Mucosa of descending colon (tissue), 3 donors: ENCODE results near the gene HDGFL2. TPM values are rescaled to one million over a fixed set of nuclear protein-coding genes. Genes with fewer than 3 reads are reported as not detected.

ENCODE experiments used
- ATAC-seq: fragments of 200-7000 bp; cut with Tn5 transposase; one replicate; pipeline ENCODE4 v1.9.1; 2020; ENCODE audit warnings: mild to moderate bottlenecking, moderate library complexity
- DNase-seq, 3 donors: peaks; one replicate each; pipeline ENCODE4 v3.0.0-alpha.2; 2020
- H3K36me3 ChIP-seq: fragments of 200-600 bp; one replicate; pipeline ENCODE4 v1.8.0; 2021; ENCODE audit warnings: low read depth, mild to moderate bottlenecking
- H3K4me1 ChIP-seq: fragments of 200-600 bp; one replicate; pipeline ENCODE4 v1.8.0; 2021; ENCODE audit warnings: low read depth, mild to moderate bottlenecking
- H3K4me3 ChIP-seq: fragments of 200-600 bp; one replicate; pipeline ENCODE4 v1.8.0; 2021; ENCODE audit warnings: mild to moderate bottlenecking
- H3K9me3 ChIP-seq: fragments of 200-600 bp; one replicate; pipeline ENCODE4 v1.8.0; 2021; ENCODE audit warnings: mild to moderate bottlenecking
- CTCF ChIP-seq: fragments of 200-600 bp; IDR thresholded peaks from one replicate; pipeline ENCODE4 v1.8.0; 2022; ENCODE audit warnings: antibody characterized with exemption, mild to moderate bottlenecking
- intact Hi-C, 2 donors: fragments of 100-400 bp; cut with DNase I in 1 of 2; cut with micrococcal nuclease in 1 of 2; formaldehyde crosslinking; loops; one replicate each; pipeline versions ENCODE4 v1.11.0 to v1.11.1; 2022; cut with DNase I, micrococcal nuclease
- total RNA-seq, 3 donors: library from RNA; stranded (reverse); fragmentation: NEBNext Ultra II Directional in 2 of 3; extraction: Animal tissue kit (Norgen Biotek cat#: 25700) in 2 of 3; gene quantifications; one replicate each; pipeline versions ENCODE4 v1.2.1 to v1.2.4, GENCODE V29; 2021 to 2023
- donor health status: DM: no; HTN: no; CAD: no; lungs with moderate emphysema.
- donor health status: DM: no; HTN: no; CAD: no.
- donor health status: DM: no; HTN: yes; CAD: no.

Gene HDGFL2
- total RNA-seq, 3 donors from 2014 or later = 35.6 to 49.2 (median 39.0) TPM

GRCh38 chr19:4504297-4504701, 32.2 kb downstream of the HDGFL2 start:
- DNase-seq (no peak), ATAC-seq (no peak)
- Histone ChIP-seq H3K4me3 (no peak overlapping the region), H3K9me3 (no peaks in the 10 kb centered on the region), H3K4me1 (no peaks in the 10 kb centered on the region), H3K36me3 (no peaks in the 10 kb centered on the region)
- intact Hi-C loops = no loop called here
- no peak for TF ChIP-seq CTCF

- Histone ChIP-seq H3K4me3 (no peak overlapping the region), H3K9me3 (no peaks in the 10 kb centered on the region), H3K4me1 (no peaks in the 10 kb centered on the region), H3K36me3 (no peaks in the 10 kb centered on the region)
- no peak for DNase-seq
- TF ChIP-seq CTCF = no peak
- no peak for ATAC-seq
- intact Hi-C loops = no loop called here
These were observed 32.9 kb downstream of the HDGFL2 start for GRCh38 chr19:4504891-4505569.

- ATAC-seq = no peak
- intact Hi-C loops = no loop called here
- no peak for DNase-seq
- no peaks in the 10 kb centered on the region for H3K36me3 ChIP-seq
- H3K4me1 ChIP-seq = no peaks in the 10 kb centered on the region
- H3K9me3 ChIP-seq = no peaks in the 10 kb centered on the region
- H3K4me3 ChIP-seq = no peak overlapping the region
- no peak for TF ChIP-seq CTCF
These were observed 33.7 kb downstream of the HDGFL2 start for GRCh38 chr19:4505570-4506448.

GRCh38 chr19:4506449-4507149, 34.5 kb downstream of the HDGFL2 start:
- Histone ChIP-seq H3K4me3 (no peak overlapping the region), H3K36me3 (no peaks in the 10 kb centered on the region), H3K4me1 (no peaks in the 10 kb centered on the region), H3K9me3 (no peaks in the 10 kb centered on the region)
- ATAC-seq = no peak
- intact Hi-C loops = no loop called here
- no peak for DNase-seq
- no peak for TF ChIP-seq CTCF

- TF ChIP-seq CTCF = no peak
- H3K36me3 ChIP-seq = no peaks in the 10 kb centered on the region
- no peaks in the 10 kb centered on the region for H3K4me1 ChIP-seq
These were observed 35.0 kb downstream of the HDGFL2 start for GRCh38 chr19:4507150-4507452.

More at GRCh38 chr19:4507150-4507452, 35.0 kb downstream of the HDGFL2 start:
- intact Hi-C loops = no loop called here
- no peak for ATAC-seq
- DNase-seq = no peak
- no peak overlapping the region for H3K4me3 ChIP-seq
- H3K9me3 ChIP-seq = no peaks in the 10 kb centered on the region
